PC-3 (cell line): ENCODE measurements around the gene HAUS1. TPM values are rescaled to one million over a fixed set of nuclear protein-coding genes. Genes with fewer than 3 reads are reported as not detected.
A peak's percentile ranks its signal among the peaks of the same experiment; 100 is the strongest.

Experiments
- ATAC-seq: fragments of 200-7000 bp; cut with Tn5 transposase; 2 replicates; pipeline ENCODE4 v1.9.1; 2020; ENCODE audit warnings: mild to moderate bottlenecking, moderate library complexity
- BruUV-seq: library from RNA; stranded (reverse); fragments of 400-500 nt; replicated peaks from 2 replicates; lab custom pipeline; 2021; lab: Mats Ljungman, UMichigan
- CTCF ChIA-PET: fragments of 300-600 bp; sonication (Branson Sonifier 250); formaldehyde crosslinking; loops from one replicate; lab custom pipeline; 2022; ENCODE audit warnings: antibody characterized with exemption; lab: Charles Lee
- POLR2A ChIA-PET: fragments of 300-600 bp; sonication (Branson Sonifier 250); formaldehyde crosslinking; loops from one replicate; lab custom pipeline; 2022; ENCODE audit warnings: antibody characterized with exemption; ENCODE audit not compliant: unreplicated experiment; lab: Charles Lee
- DNase-seq: peaks from one replicate; pipeline ENCODE4 v3.0.0-alpha.2; 2015
- H2AFZ ChIP-seq: fragments of 300-600 bp; sonication (generic); 2 replicates; pipeline ENCODE4 v1.6.0; 2016; ENCODE audit warnings: antibody characterized with exemption, low read length
- H3F3A ChIP-seq: fragments of 300-600 bp; sonication (generic); one replicate; pipeline ENCODE4 v1.6.0; 2017; ENCODE audit warnings: antibody characterized with exemption, low read length, control low read depth, mild to moderate bottlenecking; ENCODE audit not compliant: unreplicated experiment
- H3K27ac ChIP-seq: fragments of 300-600 bp; sonication (generic); 2 replicates; pipeline ENCODE4 v1.5.1; 2016; ENCODE audit warnings: mild to moderate bottlenecking, low read length
- H3K27me3 ChIP-seq: fragments of 300-600 bp; sonication (generic); 2 replicates; pipeline ENCODE4 v1.6.1; 2016; ENCODE audit warnings: low read length, mixed read lengths
- H3K36me3 ChIP-seq: fragments of 300-600 bp; sonication (generic); 2 replicates; pipeline ENCODE4 v1.6.1; 2016; ENCODE audit warnings: low read depth, mixed run types, low read length, mixed read lengths
- H3K4me1 ChIP-seq: fragments of 300-600 bp; sonication (generic); 2 replicates; pipeline ENCODE4 v1.5.1; 2016; ENCODE audit warnings: low read length; ENCODE audit not compliant: insufficient read depth
- H3K4me2 ChIP-seq: fragments of 300-600 bp; sonication (generic); 2 replicates; pipeline ENCODE4 v1.6.0; 2016; ENCODE audit warnings: low read length
- H3K4me3 ChIP-seq: fragments of 300-600 bp; sonication (generic); 2 replicates; pipeline ENCODE4 v1.5.1; 2016; ENCODE audit warnings: mild to moderate bottlenecking, low read length, mixed read lengths
- H3K79me2 ChIP-seq: fragments of 300-600 bp; sonication (generic); 2 replicates; pipeline ENCODE4 v1.6.1; 2017; ENCODE audit warnings: low read length, mixed read lengths
- H3K9ac ChIP-seq: fragments of 300-600 bp; sonication (generic); 2 replicates; pipeline ENCODE4 v1.6.0; 2016; ENCODE audit warnings: mild to moderate bottlenecking, low read length
- H3K9me2 ChIP-seq: fragments of 300-600 bp; sonication (generic); replicated peaks from 2 replicates; pipeline ENCODE4 v1.6.1; 2016; ENCODE audit warnings: mixed run types, low read length, mixed read lengths
- H3K9me3 ChIP-seq: fragments of 300-600 bp; sonication (generic); 2 replicates; pipeline ENCODE4 v1.6.1; 2016; ENCODE audit warnings: low read length, mixed read lengths
- H4K20me1 ChIP-seq: fragments of 300-600 bp; sonication (generic); 2 replicates; pipeline ENCODE4 v1.6.1; 2016; ENCODE audit warnings: low read length, mixed read lengths
- EZH2 ChIP-seq: fragments of 300-600 bp; sonication (generic); IDR thresholded peaks from one replicate; pipeline ENCODE4 v1.6.1; 2017; ENCODE audit warnings: antibody characterized with exemption, mild to moderate bottlenecking, low read length; ENCODE audit not compliant: unreplicated experiment
- EZH2phosphoT487 ChIP-seq: fragments of 300-600 bp; sonication (generic); IDR thresholded peaks from 2 replicates; pipeline ENCODE4 v1.6.1; 2018; ENCODE audit warnings: mild to moderate bottlenecking, antibody characterized with exemption, low read length, borderline replicate concordance
- intact Hi-C: fragments of 100-400 bp; cut with micrococcal nuclease; formaldehyde crosslinking; loops from 2 replicates; pipeline ENCODE4 v1.9.0; 2023
- total RNA-seq: library from RNA; depleted of rRNA; stranded (reverse); fragments of >200 nt; gene quantifications from 2 replicates; pipeline ENCODE4 v1.2.3, GENCODE V29; 2014
- TF ChIP-seq, protein P1 (sequence below): fragments of 300-600 bp; sonication (generic); conservative IDR thresholded peaks from 2 replicates; pipeline ENCODE4 v1.5.1; 2017; ENCODE audit warnings: antibody characterized with exemption, low read depth, mild to moderate bottlenecking, low read length

The HAUS1 gene
- total RNA-seq, 1 experiment from 2014 or later = 17.7 TPM

DNA sequence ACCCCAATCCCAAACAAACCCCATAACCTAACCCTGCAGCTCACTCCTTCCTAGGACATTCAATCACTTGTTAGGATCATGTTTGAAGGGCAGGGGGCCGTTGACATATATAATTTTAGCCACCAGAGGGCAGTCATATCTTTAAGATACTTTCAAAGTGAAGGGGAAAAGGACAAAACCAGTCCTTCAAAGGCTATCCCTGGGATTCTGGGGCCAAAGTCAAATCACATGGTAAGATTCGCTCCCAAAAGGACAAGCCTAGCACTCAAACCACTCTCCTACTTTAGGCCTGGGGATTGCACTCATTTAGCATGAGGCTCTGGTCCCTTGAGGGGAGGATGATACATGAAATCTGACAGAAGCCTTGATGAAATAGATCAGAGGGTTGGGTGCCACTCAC, 44.6 kb downstream of the HAUS1 start:
- Histone ChIP-seq H3K9ac (no peak overlapping the region), H3K4me1 (peaks cover 18% of the 10 kb centered on the region), H3K79me2 (no peaks in the 10 kb centered on the region), H3K4me2 (no peak overlapping the region), H3K27ac (no peak overlapping the region), H3K27me3 (no peaks in the 10 kb centered on the region), H3K9me2 (no peaks in the 10 kb centered on the region), H2AFZ (no peak overlapping the region), H3K9me3 (no peaks in the 10 kb centered on the region), H3K4me3 (no peak overlapping the region), H3F3A (no peaks in the 10 kb centered on the region), H3K36me3 (no peaks in the 10 kb centered on the region), H4K20me1 (no peaks in the 10 kb centered on the region)
- ChIA-PET CTCF (interaction anchor here (1.1 kb wide), 1 partner anchor 24 kb away, joined by 10 read pairs; a partner anchor contains a TSS), POLR2A (no interaction called here)
- ATAC-seq (peak; percentile 10), DNase-seq (peak; percentile 67)
- intact Hi-C loops = loop anchor here (1.0 to 2.0 kb wide), 3 partner anchors 24 to 509 kb away; no protein-coding TSS in a partner anchor
- TF ChIP-seq, protein P1, sequence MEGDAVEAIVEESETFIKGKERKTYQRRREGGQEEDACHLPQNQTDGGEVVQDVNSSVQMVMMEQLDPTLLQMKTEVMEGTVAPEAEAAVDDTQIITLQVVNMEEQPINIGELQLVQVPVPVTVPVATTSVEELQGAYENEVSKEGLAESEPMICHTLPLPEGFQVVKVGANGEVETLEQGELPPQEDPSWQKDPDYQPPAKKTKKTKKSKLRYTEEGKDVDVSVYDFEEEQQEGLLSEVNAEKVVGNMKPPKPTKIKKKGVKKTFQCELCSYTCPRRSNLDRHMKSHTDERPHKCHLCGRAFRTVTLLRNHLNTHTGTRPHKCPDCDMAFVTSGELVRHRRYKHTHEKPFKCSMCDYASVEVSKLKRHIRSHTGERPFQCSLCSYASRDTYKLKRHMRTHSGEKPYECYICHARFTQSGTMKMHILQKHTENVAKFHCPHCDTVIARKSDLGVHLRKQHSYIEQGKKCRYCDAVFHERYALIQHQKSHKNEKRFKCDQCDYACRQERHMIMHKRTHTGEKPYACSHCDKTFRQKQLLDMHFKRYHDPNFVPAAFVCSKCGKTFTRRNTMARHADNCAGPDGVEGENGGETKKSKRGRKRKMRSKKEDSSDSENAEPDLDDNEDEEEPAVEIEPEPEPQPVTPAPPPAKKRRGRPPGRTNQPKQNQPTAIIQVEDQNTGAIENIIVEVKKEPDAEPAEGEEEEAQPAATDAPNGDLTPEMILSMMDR = peak; percentile 66
- no peak for TF ChIP-seq EZH2
- BruUV-seq = no TSS peak

DNA sequence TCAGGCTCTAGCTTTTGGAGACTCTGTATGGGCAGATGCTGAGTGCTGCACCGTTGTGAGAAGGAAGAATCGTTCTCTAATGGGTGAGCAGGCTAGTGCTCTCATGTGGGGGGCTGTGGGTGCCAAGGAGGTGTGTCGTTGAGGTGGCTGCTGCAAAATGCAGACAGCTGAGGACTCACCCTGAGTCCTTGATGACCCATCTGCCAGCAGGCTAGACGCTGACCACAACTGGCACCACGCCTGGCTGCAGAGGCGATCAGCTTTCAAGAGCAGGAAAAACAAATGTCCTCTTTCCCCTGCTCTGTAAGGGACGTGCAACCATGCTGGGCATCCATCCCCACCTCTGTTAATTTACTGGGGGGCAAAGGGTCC, 48.2 kb downstream of the HAUS1 start:
- ATAC-seq (peak; percentile 70), DNase-seq (peak; percentile 71)
- ChIA-PET CTCF (interaction anchor here (0.6 to 2.0 kb wide), 2 partner anchors 21 to 359 kb away, joined by 5 to 10 read pairs; a partner anchor contains a TSS), POLR2A (interaction anchor here (1.0 kb wide), 1 partner anchor 21 kb away, joined by 11 read pairs; a partner anchor contains a TSS)
- H4K20me1 ChIP-seq = no peaks in the 10 kb centered on the region
- peak overlapping the region; percentile 83 for H3K4me2 ChIP-seq
- no peaks in the 10 kb centered on the region for H3K27me3 ChIP-seq
- peak overlapping the region; percentile 22; the same call in 1 of the 2 replicates for H3K9ac ChIP-seq
- peaks cover 28% of the 10 kb centered on the region for H3K4me1 ChIP-seq
- H3K9me3 ChIP-seq = no peaks in the 10 kb centered on the region
- peak overlapping the region; percentile 52 for H3K4me3 ChIP-seq
- peak overlapping the region; percentile 50; the same call in 1 of the 2 replicates for H2AFZ ChIP-seq
- TF ChIP-seq EZH2 (no peak), EZH2phosphoT487 (no peak)
- TF ChIP-seq, protein P1 = no peak
- H3F3A ChIP-seq = no peaks in the 10 kb centered on the region
- peak overlapping the region; percentile 83 for H3K27ac ChIP-seq
- H3K9me2 ChIP-seq = no peaks in the 10 kb centered on the region
- no TSS peak for BruUV-seq
- H3K36me3 ChIP-seq = no peaks in the 10 kb centered on the region
- intact Hi-C loops = loop anchor here (1.0 kb wide), 1 partner anchor 21 kb away; no protein-coding TSS in a partner anchor
- H3K79me2 ChIP-seq = no peaks in the 10 kb centered on the region
